Measurements from ENCODE around the gene NECAB2. TPM values are rescaled to one million over a fixed set of nuclear protein-coding genes. Genes with fewer than 3 reads are reported as not detected.

NECAB2 gene
- polyA plus RNA-seq, 2 of the 4 experiments (the other 2 are of a cell fraction): 1.1 to 1.4 TPM

DNA sequence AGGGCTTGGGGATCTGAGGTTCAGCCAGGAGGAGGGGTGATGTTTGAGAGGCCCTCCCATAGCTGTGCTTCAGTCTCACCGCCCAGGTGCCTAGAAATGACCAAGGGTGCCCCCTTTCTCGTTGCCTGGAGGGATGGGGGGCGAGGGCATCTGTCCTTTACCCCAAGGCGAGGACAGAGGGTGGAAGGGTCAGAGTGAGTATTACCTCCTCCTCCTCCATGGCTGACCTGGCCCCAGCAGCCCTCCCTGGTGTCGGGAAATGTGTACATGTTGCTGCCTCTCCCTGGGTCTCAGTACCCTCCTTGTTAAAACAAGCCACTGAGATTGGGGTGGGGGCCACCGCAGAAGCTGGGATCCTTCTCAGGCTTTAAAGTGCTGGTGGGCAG lies 2.4 kb downstream of the NECAB2 start:
- no peak for DNase-seq (ENCODE audit: low read depth in 1 of 2, low spot score in 1 of 2)
- 60% methylated on average over 4 of the region's 6 CpGs for WGBS (ENCODE audit: missing lambda C conversion rate)
- CTCF ChIA-PET: interaction anchor here (0.5 to 4.2 kb wide), 10 partner anchors 9 to 216 kb away, joined by 3 to 28 read pairs (median 4); partner anchors contain the start of gene TAF1C
- TF ChIP-seq BHLHE40 (IDR thresholded peaks at IDR 0.05; ENCODE audit: low read depth, low read length) (no peak), POLR2AphosphoS2 (conservative IDR thresholded peaks at IDR 0.05; ENCODE audit: low read length) (no peak), RCOR1 (IDR thresholded peaks at IDR 0.05; ENCODE audit: low read depth, low read length) (no peak), SREBF2 (IDR thresholded peaks at IDR 0.05) (no peak), CBX2 (IDR thresholded peaks at IDR 0.05; ENCODE audit: borderline replicate concordance, low read depth) (no peak), TP53 (CRISPR knock-in tag; IDR thresholded peaks at IDR 0.05) (no peak), ESRRA (IDR thresholded peaks at IDR 0.05; ENCODE audit: borderline replicate concordance, low read length) (no peak), FOXS1 (CRISPR knock-in tag; IDR thresholded peaks at IDR 0.05) (no peak), FOSB (CRISPR knock-in tag; IDR thresholded peaks at IDR 0.05) (no peak), NPAS2 (CRISPR knock-in tag; IDR thresholded peaks at IDR 0.05; ENCODE audit: borderline replicate concordance) (no peak), CEBPB (IDR thresholded peaks at IDR 0.05) (no peak), ZNF302 (CRISPR knock-in tag; IDR thresholded peaks at IDR 0.05) (no peak), ZSCAN20 (CRISPR knock-in tag; IDR thresholded peaks at IDR 0.05) (no peak), HOXA7 (CRISPR knock-in tag; IDR thresholded peaks at IDR 0.05) (no peak)
- H3K4me2 ChIP-seq: no peak overlapping the region
- no peaks in the 10 kb centered on the region for H3K9me3 ChIP-seq
- POLR2A ChIA-PET: no interaction called here
- peak in 1 of 2 experiments; percentile 1; a peak in 1 of 6 replicates for ATAC-seq
- no peak overlapping the region for H3K27ac ChIP-seq
- no peak overlapping the region for H3K4me3 ChIP-seq
- no peaks in the 10 kb centered on the region for H3K4me1 ChIP-seq
- FAIRE-seq: no peak

DNA sequence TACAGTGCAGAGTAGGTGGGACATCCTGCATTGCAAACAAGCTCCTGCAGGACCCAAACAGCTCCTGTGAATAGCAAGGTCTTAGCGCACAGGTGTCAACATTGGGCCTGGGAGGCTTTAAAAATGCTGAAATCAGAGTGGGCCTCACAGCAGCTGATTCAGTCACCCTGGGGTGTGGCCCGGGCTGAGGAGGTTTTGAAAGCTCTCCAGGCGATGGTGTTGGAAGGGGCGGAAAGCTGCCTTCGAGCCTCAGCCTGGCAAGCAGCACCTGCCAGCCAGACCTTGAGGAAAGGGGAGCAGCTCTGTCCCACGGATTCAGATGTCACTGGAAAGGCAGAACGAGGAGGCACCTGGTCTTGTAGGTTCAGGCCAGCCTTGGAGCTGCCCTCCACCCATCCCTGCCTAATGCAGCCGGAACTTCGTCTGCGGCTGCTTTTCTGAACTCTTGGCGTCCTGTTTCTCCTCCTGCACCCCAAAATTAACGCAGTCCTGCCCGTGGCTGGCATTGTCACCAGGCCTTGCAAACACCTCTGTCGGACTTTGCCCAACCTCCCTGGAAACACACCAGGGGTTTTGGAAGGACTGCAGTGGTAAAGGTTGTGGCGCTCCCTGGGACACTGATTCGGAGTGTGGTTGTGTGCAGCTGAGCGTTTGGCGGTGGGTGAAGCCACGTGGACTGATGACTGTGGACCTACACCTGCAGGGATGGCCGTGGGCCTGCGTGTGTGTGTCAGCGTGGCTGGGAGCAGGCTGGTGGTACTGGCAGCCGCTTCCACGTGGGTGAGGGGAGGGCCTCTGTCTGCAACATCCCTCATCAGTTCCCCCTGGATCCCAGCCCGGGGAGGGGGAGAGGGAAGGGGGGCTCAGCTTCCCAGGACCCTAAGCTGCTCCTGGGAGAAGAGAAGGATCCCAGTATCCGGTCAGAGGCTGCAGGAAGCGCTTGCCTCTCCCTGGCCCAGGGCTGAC lies 3.4 kb downstream of the NECAB2 start:
- FAIRE-seq (no peak), ATAC-seq (no peak), DNase-seq (ENCODE audit: low read depth in 1 of 2, low spot score in 1 of 2) (no peak)
- Histone ChIP-seq H3K4me3 (no peak overlapping the region), H3K9me3 (no peaks in the 10 kb centered on the region), H3K4me2 (no peak overlapping the region), H3K4me1 (no peaks in the 10 kb centered on the region), H3K27ac (no peak overlapping the region)
- TF ChIP-seq FOXS1 (CRISPR knock-in tag; IDR thresholded peaks at IDR 0.05) (no peak), RARB (CRISPR knock-in tag; IDR thresholded peaks at IDR 0.05) (no peak), HOXB13 (CRISPR knock-in tag; IDR thresholded peaks at IDR 0.05; ENCODE audit: low read depth) (no peak), HEYL (CRISPR knock-in tag; IDR thresholded peaks at IDR 0.05) (no peak), NR3C1 (IDR thresholded peaks at IDR 0.05) (no peak), CEBPB (IDR thresholded peaks at IDR 0.05) (no peak), JUN (IDR thresholded peaks at IDR 0.05) (no peak), RAD21 (conservative IDR thresholded peaks at IDR 0.05 in 1 of 2, IDR thresholded peaks at IDR 0.05 in 1 of 2) (no peak), TFCP2L1 (CRISPR knock-in tag; IDR thresholded peaks at IDR 0.05) (no peak), EP300 (IDR thresholded peaks at IDR 0.05) (no peak)
- TF ChIP-seq, protein P1, sequence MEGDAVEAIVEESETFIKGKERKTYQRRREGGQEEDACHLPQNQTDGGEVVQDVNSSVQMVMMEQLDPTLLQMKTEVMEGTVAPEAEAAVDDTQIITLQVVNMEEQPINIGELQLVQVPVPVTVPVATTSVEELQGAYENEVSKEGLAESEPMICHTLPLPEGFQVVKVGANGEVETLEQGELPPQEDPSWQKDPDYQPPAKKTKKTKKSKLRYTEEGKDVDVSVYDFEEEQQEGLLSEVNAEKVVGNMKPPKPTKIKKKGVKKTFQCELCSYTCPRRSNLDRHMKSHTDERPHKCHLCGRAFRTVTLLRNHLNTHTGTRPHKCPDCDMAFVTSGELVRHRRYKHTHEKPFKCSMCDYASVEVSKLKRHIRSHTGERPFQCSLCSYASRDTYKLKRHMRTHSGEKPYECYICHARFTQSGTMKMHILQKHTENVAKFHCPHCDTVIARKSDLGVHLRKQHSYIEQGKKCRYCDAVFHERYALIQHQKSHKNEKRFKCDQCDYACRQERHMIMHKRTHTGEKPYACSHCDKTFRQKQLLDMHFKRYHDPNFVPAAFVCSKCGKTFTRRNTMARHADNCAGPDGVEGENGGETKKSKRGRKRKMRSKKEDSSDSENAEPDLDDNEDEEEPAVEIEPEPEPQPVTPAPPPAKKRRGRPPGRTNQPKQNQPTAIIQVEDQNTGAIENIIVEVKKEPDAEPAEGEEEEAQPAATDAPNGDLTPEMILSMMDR (IDR thresholded peaks at IDR 0.05): no peak
- ChIA-PET POLR2A (no interaction called here), CTCF (interaction anchor here (1.2 to 4.2 kb wide), 5 partner anchors 15 to 113 kb away, joined by 3 to 28 read pairs (median 13); no protein-coding TSS in a partner anchor)
- WGBS (ENCODE audit: missing lambda C conversion rate): 89% methylated on average over 27 of the region's 27 CpGs

Data from A549 (cell line).